Hippocampal formation (tissue), 2 donors: Measurements from ENCODE around the gene DPY19L1.
"Not testable (repeated sequence)": the region's sequence is repeated elsewhere in the genome, so short reads cannot be mapped to it uniquely, and the experiment has no call there.

ENCODE experiments used
- DNase-seq, 2 donors: peaks; one replicate each; lab custom pipeline; 2025; lab: John Stamatoyannopoulos, UW

DPY19L1 gene

DNA sequence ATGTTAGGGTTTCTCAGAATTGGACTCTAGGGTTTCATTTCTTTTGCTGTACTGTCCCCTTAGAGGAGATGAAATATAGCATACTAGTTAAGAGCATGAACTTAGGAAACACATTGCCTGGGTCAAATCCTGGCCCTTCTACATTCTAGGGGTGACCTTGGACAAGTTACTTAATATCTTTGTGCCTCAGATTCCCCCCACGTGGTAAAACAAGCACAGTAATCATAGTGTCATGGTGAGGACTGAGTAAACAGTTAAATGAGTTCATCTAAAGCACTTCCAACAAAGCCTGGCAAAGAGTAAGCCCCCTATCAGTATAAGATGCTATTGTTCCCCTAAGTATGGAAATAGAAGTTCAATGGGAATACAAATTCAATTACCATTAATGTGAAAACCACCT lies 5.1 kb downstream of the DPY19L1 start:
- no peak for DNase-seq

DNA sequence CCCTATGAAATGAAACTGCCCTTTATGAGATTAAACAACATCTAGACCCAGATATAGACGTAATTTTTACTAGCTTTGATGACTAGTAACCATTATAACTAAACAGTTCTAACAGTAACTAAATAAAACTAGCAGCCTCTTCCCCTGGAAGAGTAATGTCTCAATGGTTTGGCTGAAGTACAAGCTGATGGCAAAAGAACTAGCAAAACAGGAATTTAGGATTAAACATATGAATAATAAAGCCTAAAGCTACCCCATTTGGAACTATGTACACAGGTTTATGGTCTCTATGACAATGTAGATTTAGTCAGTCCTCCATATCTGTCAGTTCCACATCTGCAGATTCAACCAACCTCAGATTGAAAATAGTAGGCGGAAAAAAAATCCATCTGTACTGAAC lies 6.4 kb downstream of the DPY19L1 start:
- no peak for DNase-seq

DNA sequence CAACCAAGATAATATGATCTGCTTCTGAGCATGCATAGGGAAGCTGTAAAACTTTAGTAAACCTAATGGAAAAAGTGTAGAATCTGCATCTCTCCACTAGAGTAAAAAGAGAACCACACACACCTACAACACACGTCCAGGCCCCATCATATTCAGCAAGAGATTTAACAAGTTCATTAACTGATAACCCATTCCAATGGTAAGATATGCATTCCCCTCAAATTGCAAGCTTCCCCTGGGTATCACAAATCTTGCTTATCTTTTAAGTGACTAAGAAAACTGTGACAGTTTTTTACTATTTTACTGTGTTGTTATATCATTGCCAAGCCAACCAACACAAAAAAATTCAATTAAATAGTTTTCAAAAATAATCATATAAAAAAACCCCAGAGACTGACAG lies 8.0 kb downstream of the DPY19L1 start:
- no peak for DNase-seq

DNA sequence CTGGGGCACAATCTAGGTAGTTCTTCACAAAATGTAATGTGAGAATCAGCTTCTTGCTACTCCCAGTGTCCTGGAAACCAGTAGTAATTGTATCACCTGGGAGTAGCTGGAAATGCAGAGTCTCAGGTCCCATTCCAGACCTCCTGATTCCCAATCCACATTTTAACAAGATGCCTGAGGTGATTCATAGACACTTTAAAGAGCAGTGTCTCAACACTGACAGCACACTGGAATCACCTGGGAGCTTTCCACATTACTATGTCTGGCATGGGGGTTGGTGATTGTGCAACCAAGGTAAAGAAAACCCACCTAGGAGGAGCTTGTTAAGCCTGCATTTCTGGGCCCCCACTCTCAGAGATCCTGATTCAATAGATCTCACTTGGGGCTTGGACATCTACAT lies 11.1 kb downstream of the DPY19L1 start:
- no peak for DNase-seq

DNA sequence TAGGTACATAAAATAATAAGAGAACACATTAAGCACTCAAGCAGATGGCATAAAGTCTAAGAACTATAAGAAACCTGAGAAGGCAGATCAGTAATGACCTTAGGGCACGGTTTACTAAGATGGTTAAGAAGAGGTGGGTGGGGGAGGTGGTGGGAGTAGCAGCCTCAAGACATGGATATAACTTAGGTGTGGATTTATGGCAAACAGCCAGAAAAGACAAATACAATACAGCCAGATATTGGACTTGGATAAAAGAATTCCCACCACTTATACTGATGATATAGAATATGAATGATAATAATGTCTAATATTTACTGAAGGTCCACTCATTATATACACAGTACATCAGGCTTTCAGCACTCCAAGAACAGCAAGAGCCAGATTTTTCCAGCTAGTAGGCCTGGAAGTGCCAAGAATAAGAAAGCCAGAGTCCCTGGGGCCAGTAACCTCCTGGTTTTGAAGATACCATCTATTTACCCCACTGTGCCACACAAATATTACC lies 11.9 kb downstream of the DPY19L1 start:
- DNase-seq = no peak

DNA sequence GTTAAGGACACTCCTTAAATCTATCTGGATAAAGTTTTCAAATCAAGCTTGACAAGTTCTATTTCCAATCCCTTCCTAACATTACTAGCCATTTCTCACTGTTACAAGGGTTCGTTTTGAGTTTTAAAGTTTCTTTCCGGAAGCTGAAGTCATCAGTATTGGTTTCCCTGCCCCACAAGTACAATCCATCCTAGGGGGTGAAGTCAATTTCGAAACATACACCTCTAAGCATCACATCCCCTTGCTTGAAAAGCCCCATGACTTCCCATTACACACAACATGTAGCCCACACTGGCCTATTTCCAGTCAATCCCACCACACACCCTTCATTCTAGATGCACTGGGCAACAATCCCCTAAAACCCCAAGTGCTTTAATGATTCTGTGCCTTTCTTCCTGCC lies 13.0 kb downstream of the DPY19L1 start:
- no peak for DNase-seq

DNA sequence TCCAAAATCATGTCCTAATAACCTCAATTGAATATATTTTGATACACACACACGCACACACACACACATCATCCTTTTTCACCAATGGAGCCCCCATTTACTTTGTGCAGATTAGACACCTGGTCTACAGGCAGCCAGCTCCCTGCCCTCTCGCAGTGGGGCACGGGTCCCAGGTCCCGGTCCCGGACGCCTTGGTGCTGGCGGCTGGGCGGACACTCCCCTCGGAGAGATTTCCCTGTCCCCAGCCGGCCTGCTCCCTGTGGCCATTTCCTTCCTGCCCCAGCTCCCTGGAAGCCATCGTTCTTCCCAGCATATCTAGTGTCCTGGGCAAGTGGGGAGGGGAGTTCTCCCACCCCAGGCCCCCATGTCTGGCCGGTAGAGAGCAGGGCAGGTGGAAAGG lies 14.6 kb downstream of the DPY19L1 start:
- DNase-seq = no peak

DNA sequence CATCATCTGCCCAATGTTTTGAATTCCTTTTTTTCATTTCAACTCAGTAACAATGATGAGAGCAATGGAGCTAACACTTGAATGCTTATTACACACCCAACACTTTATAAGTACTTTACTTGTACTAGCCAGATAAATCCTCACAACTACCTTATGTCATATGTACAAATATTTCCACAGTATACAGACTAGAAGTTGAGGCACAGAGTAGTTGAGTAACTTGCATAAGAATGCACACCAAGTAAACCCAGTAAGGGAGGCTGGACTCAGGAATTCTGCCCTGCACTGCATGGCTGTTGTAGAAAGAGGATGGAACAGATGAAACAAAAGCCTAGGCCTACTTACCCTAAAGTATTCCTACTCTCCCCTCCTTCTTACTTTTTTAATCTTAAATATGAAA lies 15.8 kb downstream of the DPY19L1 start:
- no peak for DNase-seq

DNA sequence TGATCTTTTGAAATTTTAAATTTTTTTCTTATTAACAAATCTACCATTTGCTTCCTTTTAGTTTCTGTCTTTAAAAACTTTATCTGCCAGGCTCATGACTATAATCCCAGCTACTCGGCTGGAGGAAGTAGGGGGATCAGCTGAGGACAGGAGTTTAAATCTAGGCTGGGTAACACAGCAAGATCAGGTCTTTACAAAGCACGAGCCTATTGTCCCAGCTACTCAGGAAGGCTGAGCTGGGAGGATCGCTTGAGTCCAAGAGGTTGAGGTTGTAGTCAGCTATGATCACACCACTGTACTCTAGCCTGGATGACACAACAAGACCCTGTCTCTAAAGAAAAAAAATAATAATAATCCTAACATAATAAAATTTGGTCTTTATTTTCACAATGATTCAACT lies 17.5 kb downstream of the DPY19L1 start:
- no peak for DNase-seq

DNA sequence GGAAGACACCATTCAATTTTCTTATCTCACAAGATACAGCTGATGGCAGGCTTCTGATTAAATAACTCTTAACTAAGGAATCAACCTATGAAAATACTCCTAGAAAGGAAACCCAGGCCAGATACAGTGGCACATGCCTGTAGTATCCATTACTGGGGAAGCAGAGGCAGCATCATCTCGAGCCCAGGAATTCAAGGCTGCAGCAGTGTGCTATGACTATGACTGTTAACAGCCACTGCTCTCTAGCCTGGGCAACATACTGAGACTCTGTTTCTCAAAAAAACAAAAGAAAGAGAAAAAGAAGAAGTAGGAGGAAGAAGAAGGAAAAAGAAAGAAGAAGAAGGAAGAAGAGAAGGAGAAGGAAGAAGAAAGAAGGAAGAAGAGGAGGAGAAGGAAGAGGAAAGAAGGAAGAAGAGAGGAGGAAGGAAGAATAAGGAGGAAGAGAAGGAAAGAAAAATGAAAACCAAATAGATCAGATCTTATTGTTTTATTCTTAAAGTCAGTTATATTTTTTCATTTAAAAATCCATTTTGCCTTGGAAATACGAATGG lies 18.0 kb downstream of the DPY19L1 start:
- DNase-seq = no peak

DNA sequence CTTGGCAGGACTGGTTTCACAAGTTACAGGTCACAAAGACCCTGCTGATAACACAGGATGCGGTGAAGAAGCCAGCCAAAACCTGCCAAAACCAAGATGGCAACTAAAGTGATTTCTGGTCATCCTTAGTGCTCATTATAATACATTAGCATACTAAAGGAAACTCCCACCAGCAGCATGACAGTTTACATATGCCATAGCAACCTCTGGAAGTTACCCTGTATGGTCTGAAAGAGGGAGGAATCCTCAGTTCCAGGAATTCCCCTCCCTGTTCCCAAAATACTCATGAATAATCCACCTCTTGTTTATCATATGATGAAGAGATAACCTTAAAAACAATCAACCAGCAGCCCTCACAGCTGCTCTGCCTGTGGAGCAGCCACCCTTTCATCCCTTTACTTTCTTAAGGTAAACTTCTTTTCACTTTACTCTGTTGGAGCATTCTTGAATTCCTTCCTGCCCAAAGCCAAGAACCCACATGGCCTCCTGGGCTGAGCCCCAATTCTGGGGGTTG lies 21.9 kb downstream of the DPY19L1 start:
- DNase-seq = no peak

DNA sequence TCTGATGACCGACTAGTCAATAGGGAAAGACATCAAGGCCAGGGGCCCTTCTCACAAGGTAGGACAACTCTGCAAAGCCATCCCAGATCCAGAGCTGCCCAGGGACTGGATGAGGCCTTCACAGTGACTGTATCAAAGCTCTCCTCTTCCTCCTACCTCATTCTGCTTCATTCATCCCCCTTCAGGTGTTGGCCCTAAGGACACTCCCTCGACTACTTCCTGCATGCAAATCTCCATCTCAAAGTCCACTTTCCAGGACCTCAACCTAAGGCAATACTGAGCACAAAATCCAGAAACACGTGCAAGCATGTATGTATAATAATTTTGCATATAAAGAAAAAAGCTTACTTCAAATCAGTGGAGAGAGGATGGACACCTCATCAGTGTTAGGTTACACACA lies 25.1 kb downstream of the DPY19L1 start:
- DNase-seq = no peak

DNA sequence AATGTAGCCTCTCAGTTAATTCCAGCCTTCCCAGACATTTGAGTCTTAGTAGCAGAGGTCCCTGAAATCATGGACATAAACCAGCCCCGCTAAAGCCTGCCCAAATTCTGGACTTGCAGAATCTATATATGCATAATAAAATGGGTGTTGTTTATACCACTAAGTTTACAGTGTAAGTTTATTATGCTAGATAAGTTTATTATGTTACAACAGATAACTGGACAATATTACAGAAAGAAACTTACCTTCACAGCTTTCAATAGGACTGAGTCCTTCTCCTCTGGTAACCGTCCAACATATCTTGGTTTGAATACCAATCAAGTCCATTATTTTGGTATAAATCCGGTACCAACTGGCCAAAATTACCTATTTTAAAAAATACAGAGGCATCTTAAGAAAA lies 26.2 kb downstream of the DPY19L1 start:
- DNase-seq = no peak

DNA sequence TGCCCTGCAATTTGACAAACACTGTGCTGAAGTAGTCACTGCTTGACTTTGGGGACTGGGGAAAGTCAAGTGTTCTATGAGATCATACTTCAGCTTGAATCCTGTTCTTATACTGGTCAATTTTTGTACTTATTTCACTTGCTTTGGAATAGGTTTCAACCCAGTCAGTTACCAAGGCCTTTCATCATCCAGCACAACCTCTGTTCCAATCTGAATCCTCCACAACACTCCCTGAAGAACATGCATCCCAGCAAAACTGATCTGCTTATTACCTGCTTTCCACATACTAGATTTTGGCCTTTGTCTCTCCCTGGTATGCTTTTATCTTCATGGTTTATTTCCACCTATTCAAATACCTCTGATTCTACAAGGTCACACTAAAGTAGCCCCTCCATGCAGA lies 29.5 kb downstream of the DPY19L1 start:
- DNase-seq = no peak

DNA sequence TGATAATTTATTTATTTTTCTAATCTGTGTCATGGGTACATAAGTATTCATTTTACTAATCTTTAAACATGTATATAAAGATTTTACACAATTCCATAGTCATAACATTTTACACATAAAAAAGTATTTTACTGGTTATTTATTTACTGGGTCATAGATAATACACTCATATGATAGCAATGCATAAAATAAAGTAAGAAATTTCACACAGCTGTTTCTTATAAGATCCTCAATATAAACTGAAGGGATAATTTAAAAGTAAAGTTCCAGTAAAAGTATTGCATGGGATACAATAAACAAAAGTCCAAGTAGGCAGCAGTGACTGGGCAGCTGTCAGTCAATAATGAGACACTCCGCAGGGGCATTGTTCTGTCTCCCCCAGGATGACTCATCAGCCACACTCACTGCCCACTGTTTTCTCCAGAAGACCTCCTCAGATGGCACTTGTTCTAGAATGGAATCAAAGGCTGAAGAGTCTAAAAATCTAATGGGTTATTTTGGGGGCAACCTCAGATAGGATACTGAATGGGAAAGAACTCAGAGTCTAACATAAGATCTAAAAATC lies 32.7 kb downstream of the DPY19L1 start:
- DNase-seq = no peak

DNA sequence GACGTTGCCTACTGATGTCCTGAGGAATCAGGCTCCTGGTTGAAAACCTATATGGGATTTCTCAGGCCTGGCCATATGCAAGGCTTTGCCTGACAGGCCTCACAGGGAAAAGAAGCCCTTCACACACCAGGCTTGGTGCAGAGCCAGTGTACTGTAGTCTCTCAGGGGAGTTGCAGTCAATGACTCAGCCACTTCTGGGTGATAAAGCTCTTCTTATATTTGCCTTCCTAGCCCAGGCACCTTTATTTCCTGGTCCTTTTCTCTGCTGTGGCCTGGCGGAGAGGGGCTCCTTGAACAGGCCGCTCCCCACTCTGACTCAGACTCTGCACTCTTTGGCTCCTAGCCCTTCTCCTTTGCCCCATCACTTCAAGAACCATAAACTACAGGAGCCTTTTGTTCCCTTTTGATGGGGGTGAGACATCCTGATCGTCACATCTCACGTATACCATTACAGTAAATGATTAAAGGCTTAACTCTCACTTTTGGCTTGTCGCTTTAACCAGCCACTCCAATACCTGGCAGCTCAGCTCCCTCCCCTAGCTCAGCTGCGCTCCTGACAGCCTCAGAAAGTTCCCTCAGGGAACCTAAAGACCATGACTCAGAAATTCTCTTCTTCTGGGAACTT lies 33.5 kb downstream of the DPY19L1 start:
- no peak for DNase-seq

DNA sequence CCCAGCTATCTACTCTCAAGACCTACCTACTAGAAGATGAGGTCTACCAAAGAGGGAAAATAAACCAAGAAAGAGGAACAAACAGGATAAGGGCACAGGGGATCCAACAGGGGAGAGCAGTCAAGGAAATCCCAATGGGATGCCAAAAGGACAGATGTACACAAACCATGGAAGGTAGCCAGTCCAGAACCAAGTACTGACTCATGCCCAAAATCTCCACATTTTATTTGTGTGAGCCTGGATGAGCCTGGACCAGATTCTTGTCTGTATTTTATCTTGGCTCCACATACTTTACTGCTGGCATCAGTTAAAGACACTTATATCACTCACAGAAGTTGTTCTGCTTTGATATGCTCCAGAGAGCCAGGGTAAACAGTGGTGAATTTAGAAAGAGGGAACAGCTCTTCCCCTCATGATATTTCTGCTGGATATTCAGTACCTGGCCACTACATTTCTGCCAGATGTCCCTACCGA lies 34.1 kb downstream of the DPY19L1 start:
- DNase-seq = not testable (repeated sequence)

DNA sequence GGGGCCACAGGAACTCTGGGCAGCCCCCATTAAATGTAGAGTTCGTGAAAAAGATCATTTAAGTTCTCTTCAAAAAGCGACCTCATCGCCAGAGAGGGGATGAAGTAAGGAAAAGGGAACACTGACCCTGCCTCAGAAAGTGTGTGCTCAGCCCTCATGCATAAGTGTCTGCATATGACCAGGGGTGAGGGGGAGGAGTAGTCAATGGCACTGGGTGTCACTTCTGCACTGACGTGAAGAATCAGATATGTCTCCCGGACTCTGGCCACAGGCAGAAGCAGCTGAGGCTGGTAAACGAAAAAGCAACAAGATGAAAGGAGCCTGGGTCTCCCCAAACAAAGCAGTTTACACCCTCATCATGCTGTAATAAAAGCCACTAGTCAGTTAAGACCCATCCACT lies 39.0 kb downstream of the DPY19L1 start:
- DNase-seq = not testable (repeated sequence)

DNA sequence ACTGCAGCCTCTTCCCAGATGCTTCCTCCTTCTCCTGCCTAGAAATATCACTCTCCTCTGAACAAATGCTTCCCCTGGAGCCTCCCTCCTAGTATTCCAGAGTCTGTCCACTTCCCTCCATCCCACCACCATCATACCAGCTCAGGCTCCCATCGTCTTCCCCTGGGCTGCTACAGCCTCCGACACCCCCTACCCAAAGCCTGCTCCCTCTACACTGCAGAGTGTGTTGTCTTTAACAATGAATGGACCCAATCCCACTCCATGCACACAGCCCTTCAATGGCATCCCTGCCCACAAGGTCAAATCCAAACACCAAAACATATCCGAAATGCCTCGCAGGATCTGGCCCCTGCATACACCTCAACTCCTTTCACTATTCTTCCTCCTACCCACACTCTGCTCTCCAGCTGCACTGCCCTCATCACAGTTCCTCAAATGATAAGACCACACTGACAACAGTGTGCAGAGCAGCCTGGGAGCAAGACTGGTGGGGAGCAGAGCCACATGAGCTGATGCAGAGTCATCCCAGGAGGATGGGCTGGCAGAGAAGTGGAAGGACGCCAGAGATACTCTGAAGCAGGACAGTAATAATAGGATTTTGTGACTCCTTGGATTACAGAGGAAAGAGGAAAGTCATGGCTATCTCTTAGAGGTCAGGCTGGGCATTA lies 40.7 kb downstream of the DPY19L1 start:
- not testable (repeated sequence) for DNase-seq

DNA sequence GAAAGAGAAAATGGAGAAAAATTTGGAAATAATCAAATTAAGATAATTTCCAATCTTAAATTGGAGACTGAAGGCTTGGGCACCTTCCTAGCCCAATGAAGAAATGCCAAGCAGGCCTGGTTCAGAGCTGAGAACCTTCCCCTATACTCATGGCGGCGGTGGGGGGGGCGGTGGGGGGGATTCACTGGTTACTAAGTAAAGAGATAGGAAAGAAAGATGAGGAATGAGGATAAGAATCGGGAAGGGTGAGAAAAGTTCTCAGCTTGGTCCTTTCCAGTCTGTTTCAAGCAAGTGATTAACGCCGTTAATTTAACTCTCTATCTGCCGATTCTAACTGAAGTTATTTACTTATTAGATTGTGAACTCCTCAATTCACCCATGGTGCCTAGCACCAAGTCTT lies 41.5 kb downstream of the DPY19L1 start:
- no peak for DNase-seq

DNA sequence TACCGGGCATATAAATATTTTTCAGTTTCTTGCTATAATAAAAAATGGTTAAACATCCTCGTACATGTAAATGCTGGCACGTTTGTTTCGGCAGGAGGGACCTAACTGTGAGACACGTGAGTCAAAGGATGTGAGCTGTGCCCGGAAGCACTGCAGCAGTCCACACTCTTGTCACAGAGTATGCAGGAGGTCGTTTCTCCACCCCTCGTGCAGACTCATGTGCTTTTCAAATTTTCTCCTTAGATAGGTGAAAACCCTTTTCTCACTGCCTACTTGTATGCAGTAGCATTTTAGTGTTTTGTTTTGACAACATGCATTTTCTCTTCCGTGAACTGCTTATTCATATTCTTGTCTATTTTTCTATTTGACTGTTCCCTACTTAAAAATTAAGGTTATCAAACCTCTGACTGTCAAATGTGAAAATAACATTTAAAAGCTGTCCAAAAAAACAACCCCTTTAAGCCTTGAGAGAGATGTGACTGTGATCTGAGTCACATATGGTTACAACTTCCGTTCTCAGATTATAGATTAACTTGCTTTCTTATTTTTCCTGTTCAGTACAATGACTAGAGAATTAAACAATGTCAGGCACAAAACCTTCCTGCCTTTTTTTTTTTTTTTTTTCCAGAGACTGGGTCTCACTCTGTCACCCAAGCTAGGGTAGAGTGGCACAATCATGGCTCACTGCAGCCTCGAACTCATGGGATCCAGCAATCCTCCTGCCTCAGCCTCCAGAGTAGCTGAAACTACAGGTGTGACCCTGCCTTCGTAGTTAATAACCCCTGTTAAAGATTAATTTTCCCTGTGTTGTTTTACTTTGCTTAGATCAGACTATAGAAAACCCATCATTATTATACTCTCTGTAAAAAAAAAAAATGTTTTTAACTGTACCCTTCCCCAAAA lies 45.1 kb downstream of the DPY19L1 start:
- DNase-seq = no peak
